Testis (tissue), 2 donors: ENCODE results near the gene PHACTR4.

ENCODE experiments used
- CTCF ChIP-seq, 3 experiments: fragments of 450-650 bp in 2 of 3; fragments of 200-600 bp in 1 of 3; sonication (generic) in 1 of 3; IDR thresholded peaks; one replicate each; pipeline ENCODE4 v1.5.1; 2016 to 2019; ENCODE audit warnings: antibody characterized with exemption in 3 of 3, mild to moderate bottlenecking in 2 of 3, moderate library complexity in 1 of 3
- POLR2A ChIP-seq: fragments of 450-650 bp; IDR thresholded peaks from one replicate; pipeline ENCODE4 v1.6.1; 2017; ENCODE audit warnings: antibody characterized with exemption, mild to moderate bottlenecking, moderate library complexity

DNA sequence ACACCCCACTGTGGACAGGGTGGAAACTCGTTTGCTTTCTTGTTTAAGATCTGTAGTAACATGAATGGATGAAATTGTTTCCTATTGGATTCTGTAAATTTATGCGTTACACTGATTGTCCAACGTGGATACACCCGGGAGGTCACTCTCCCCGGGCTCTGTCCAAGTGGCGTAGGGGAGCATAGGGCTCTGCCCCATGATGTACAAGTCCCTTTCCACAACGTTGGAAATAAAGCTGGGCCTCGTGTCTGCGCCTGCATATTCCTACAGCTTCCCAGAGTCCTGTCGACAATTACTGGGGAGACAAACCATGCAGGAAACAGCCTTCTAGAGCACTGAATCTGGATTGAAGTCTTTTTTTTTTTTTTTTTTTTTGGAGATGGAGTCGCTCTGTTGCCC, 137.7 kb downstream of the PHACTR4 start:
- TF ChIP-seq CTCF (IDR thresholded peaks at IDR 0.05) (no peak), POLR2A (no peak)
